ENCODE results near the gene KCNJ4.

The KCNJ4 gene

DNA sequence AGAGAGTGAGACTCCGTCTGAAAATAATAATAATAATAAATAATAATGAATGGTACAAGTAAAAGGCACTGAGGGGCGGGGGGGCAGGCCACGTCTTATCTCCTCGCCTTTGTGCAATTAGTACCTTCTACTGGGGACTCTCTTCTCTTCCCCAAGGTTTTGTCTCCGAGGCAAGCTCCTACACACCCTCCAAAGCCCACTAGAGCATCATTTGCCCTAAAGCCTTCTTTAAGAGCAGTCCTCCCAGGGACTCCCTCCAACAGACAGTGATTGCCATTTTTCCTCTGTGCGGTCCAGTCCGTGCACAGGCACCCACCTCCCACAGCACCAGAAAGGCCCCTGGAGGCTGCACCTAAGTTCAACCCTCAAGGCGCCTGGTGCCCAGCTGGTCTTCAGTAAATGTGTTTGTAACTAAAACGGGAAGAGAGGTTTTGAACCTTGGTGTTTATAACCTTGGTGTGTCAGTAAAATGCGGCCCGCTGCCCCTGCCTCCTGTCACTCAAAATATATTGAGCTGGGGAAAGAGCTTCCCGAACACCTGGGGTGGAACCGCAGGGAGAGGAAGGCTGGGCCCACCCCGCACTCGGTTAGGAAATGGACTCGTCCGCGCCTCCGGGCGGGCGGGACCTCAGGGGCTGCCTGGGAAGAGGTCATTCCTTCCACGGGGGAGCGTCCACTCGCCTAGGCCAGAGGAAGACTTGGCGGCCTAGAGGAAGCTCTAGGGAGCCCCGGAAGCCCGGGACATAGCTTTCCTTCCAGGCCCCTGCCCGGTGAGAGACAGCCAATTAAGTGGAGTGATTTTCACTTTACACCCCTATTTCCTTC lies 8.2 kb upstream of the KCNJ4 start (continued):
- TF ChIP-seq ZNF518A (tag by site-specific recombination; conservative IDR thresholded peaks at IDR 0.05; ENCODE audit: low read depth) (no peak), ZSCAN30 (tag by site-specific recombination; IDR thresholded peaks at IDR 0.05) (0 out of 2 replicates have a peak, but pooled peaks have one; percentile 72), ZBTB10 (tag by site-specific recombination; IDR thresholded peaks at IDR 0.05) (no peak), ZNF677 (tag by site-specific recombination; IDR thresholded peaks at IDR 0.05) (no peak), ZNF391 (tag by site-specific recombination; IDR thresholded peaks at IDR 0.05; ENCODE audit: borderline replicate concordance, low read depth) (0 out of 2 replicates have a peak, but pooled peaks have one; percentile 36), ZFP69B (tag by site-specific recombination; IDR thresholded peaks at IDR 0.05) (peak; percentile 99), TRIM28 (IDR thresholded peaks at IDR 0.05; ENCODE audit: borderline replicate concordance, low read length) (no peak; the same call in 1 of the 2 replicates), ZNF24 (tag by site-specific recombination; IDR thresholded peaks at IDR 0.05) (no peak), ZNF16 (tag by site-specific recombination; IDR thresholded peaks at IDR 0.05; ENCODE audit: low read depth) (no peak), YY1 (tag by site-specific recombination; IDR thresholded peaks at IDR 0.05) (0 out of 2 replicates have a peak, but pooled peaks have one; percentile 42), ZNF488 (tag by site-specific recombination; IDR thresholded peaks at IDR 0.05) (no peak), ZNF791 (tag by site-specific recombination; IDR thresholded peaks at IDR 0.05) (no peak), ZNF157 (tag by site-specific recombination; IDR thresholded peaks at IDR 0.05) (no peak), ZNF341 (tag by site-specific recombination; IDR thresholded peaks at IDR 0.05; ENCODE audit: low read depth) (peak; percentile 39; the same call in 1 of the 2 replicates), ZNF37A (tag by site-specific recombination; IDR thresholded peaks at IDR 0.05) (no peak), HOXA7 (CRISPR knock-in tag; IDR thresholded peaks at IDR 0.05; ENCODE audit: borderline replicate concordance) (no peak)
- TF ChIP-seq, protein P1, sequence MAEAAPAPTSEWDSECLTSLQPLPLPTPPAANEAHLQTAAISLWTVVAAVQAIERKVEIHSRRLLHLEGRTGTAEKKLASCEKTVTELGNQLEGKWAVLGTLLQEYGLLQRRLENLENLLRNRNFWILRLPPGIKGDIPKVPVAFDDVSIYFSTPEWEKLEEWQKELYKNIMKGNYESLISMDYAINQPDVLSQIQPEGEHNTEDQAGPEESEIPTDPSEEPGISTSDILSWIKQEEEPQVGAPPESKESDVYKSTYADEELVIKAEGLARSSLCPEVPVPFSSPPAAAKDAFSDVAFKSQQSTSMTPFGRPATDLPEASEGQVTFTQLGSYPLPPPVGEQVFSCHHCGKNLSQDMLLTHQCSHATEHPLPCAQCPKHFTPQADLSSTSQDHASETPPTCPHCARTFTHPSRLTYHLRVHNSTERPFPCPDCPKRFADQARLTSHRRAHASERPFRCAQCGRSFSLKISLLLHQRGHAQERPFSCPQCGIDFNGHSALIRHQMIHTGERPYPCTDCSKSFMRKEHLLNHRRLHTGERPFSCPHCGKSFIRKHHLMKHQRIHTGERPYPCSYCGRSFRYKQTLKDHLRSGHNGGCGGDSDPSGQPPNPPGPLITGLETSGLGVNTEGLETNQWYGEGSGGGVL (tag by site-specific recombination; IDR thresholded peaks at IDR 0.05), result no peak
- TF ChIP-seq, protein P2, sequence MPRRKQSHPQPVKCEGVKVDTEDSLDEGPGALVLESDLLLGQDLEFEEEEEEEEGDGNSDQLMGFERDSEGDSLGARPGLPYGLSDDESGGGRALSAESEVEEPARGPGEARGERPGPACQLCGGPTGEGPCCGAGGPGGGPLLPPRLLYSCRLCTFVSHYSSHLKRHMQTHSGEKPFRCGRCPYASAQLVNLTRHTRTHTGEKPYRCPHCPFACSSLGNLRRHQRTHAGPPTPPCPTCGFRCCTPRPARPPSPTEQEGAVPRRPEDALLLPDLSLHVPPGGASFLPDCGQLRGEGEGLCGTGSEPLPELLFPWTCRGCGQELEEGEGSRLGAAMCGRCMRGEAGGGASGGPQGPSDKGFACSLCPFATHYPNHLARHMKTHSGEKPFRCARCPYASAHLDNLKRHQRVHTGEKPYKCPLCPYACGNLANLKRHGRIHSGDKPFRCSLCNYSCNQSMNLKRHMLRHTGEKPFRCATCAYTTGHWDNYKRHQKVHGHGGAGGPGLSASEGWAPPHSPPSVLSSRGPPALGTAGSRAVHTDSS (tag by site-specific recombination; IDR thresholded peaks at IDR 0.05), result 0 out of 2 replicates have a peak, but pooled peaks have one; percentile 42
- TF ChIP-seq, protein P3, sequence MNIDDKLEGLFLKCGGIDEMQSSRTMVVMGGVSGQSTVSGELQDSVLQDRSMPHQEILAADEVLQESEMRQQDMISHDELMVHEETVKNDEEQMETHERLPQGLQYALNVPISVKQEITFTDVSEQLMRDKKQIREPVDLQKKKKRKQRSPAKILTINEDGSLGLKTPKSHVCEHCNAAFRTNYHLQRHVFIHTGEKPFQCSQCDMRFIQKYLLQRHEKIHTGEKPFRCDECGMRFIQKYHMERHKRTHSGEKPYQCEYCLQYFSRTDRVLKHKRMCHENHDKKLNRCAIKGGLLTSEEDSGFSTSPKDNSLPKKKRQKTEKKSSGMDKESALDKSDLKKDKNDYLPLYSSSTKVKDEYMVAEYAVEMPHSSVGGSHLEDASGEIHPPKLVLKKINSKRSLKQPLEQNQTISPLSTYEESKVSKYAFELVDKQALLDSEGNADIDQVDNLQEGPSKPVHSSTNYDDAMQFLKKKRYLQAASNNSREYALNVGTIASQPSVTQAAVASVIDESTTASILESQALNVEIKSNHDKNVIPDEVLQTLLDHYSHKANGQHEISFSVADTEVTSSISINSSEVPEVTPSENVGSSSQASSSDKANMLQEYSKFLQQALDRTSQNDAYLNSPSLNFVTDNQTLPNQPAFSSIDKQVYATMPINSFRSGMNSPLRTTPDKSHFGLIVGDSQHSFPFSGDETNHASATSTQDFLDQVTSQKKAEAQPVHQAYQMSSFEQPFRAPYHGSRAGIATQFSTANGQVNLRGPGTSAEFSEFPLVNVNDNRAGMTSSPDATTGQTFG (tag by site-specific recombination; IDR thresholded peaks at IDR 0.05; ENCODE audit: borderline replicate concordance), result no peak
- TF ChIP-seq, protein P4, sequence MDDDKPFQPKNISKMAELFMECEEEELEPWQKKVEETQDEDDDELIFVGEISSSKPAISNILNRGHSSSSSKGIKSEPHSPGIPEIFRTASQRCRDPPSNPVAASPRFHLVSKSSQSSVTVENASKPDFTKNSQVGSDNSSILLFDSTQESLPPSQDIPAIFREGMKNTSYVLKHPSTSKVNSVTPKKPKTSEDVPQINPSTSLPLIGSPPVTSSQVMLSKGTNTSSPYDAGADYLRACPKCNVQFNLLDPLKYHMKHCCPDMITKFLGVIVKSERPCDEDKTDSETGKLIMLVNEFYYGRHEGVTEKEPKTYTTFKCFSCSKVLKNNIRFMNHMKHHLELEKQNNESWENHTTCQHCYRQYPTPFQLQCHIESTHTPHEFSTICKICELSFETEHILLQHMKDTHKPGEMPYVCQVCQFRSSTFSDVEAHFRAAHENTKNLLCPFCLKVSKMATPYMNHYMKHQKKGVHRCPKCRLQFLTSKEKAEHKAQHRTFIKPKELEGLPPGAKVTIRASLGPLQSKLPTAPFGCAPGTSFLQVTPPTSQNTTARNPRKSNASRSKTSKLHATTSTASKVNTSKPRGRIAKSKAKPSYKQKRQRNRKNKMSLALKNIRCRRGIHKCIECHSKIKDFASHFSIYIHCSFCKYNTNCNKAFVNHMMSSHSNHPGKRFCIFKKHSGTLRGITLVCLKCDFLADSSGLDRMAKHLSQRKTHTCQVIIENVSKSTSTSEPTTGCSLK (tag by site-specific recombination; IDR thresholded peaks at IDR 0.05), result no peak
